Midbrain (tissue), 1 donor: ENCODE measurements around the gene SLC1A7.

ENCODE experiments used
- DNase-seq: peaks from one replicate; lab custom pipeline; 2025; lab: John Stamatoyannopoulos, UW

SLC1A7 gene

GRCh38 chr1:53061123-53061858, 81.1 kb downstream of the SLC1A7 start:
- peak; percentile 19 for DNase-seq

- DNase-seq = no peak
Observed at GRCh38 chr1:53060579-53060978, 81.9 kb downstream of the SLC1A7 start.

GRCh38 chr1:53057127-53057526, 85.3 kb downstream of the SLC1A7 start:
- no peak for DNase-seq

GRCh38 chr1:53051676-53052075, 90.8 kb downstream of the SLC1A7 start:
- DNase-seq = no peak

- no peak for DNase-seq
Observed at GRCh38 chr1:53050310-53050709, 92.1 kb downstream of the SLC1A7 start.

GRCh38 chr1:53049574-53049967, 92.9 kb downstream of the SLC1A7 start:
- no peak for DNase-seq

- peak; percentile 25 for DNase-seq
Observed at GRCh38 chr1:53048960-53049573, 93.4 kb downstream of the SLC1A7 start.

GRCh38 chr1:53047737-53048736, 94.4 kb downstream of the SLC1A7 start:
- no peak for DNase-seq

GRCh38 chr1:53046930-53047329, 95.5 kb downstream of the SLC1A7 start:
- DNase-seq = no peak

GRCh38 chr1:53044926-53045325, 97.5 kb downstream of the SLC1A7 start:
- DNase-seq = no peak

GRCh38 chr1:53043271-53043670, 99.2 kb downstream of the SLC1A7 start:
- DNase-seq = no peak

- DNase-seq = no peak
Observed at GRCh38 chr1:53038566-53038965, 103.9 kb downstream of the SLC1A7 start.
